ENCODE measurements around the gene MAPK4. TPM values are rescaled to one million over a fixed set of nuclear protein-coding genes. Genes with fewer than 3 reads are reported as not detected.

Gene MAPK4
- total and polyA plus RNA-seq, 10 of the 15 experiments (the other 5 are each of a cell fraction or from before 2014, with no cell fraction given): 0.03 to 0.11 (median 0.06) TPM; not detected in 4

- intact Hi-C loops (cut with micrococcal nuclease; ENCODE audit: unreplicated experiment): no loop called here
- POLR2A ChIA-PET: no interaction called here
- H3K27ac ChIP-seq (ENCODE audit: control insufficient read depth, insufficient read depth): no peak overlapping the region
- no peak overlapping the region for H3K4me2 ChIP-seq (ENCODE audit: control insufficient read depth, insufficient read depth)
- no peak overlapping the region for H2AFZ ChIP-seq (ENCODE audit: control insufficient read depth, low read depth, low read length)
- WGBS (ENCODE audit: insufficient coverage, insufficient replicate concordance, low lambda C conversion rate, missing lambda C conversion rate): 2% methylated on average over 4 of the region's 4 CpGs
- TF ChIP-seq ATF2 (IDR thresholded peaks at IDR 0.05; ENCODE audit: low read length): no peak
- no peak for TF ChIP-seq STAT1 (conservative IDR thresholded peaks at IDR 0.05)
- no peak for TF ChIP-seq CREB1 (IDR thresholded peaks at IDR 0.05; ENCODE audit: low read depth)
- TF ChIP-seq MYB (IDR thresholded peaks at IDR 0.05; ENCODE audit: borderline replicate concordance, low read depth, low read length): no peak
- no peak for TF ChIP-seq KAT2A (conservative IDR thresholded peaks at IDR 0.05; ENCODE audit: control insufficient read depth, low read depth, low read length)
- SMC1A ChIA-PET (ENCODE audit: uncharacterized antibody, unreplicated experiment): no interaction called here
- CTCF ChIA-PET: no interaction called here
- H3K9ac ChIP-seq (ENCODE audit: control insufficient read depth, insufficient read depth, low read length): no peak overlapping the region
- no peak for FAIRE-seq
- H3K36me3 ChIP-seq (ENCODE audit: control insufficient read depth in 2 of 2, insufficient read depth in 2 of 2, low read length in 1 of 2): no peaks in the 10 kb centered on the region
- no TSS peak for BruUV-seq (replicated peaks)
- no peak overlapping the region for H3K4me3 ChIP-seq
- DNase-seq (ENCODE audit: low read depth, low spot score): no peak
- ATAC-seq: no peak
- H3K9me3 ChIP-seq (replicated peaks; ENCODE audit: control insufficient read depth, insufficient read depth, low read length): no peaks in the 10 kb centered on the region
- no peaks in the 10 kb centered on the region for H3K4me1 ChIP-seq (ENCODE audit: control insufficient read depth, insufficient read depth, low read length)
- H3K27me3 ChIP-seq (replicated peaks in 1 of 2; ENCODE audit: control insufficient read depth in 2 of 2, insufficient read depth in 2 of 2, low read length in 1 of 2): no peaks in the 10 kb centered on the region
- RAD21 ChIA-PET (ENCODE audit: unreplicated experiment): no interaction called here
- in situ Hi-C loops (cut with MboI): no loop called here
- H3K79me2 ChIP-seq (ENCODE audit: control insufficient read depth, insufficient read depth, low read length): no peaks in the 10 kb centered on the region
- H4K20me1 ChIP-seq (ENCODE audit: control insufficient read depth, insufficient read depth): no peaks in the 10 kb centered on the region
These were observed 79.8 kb downstream of the MAPK4 start for GRCh38 chr18:50639711-50640110.

- no peak overlapping the region for H3K4me3 ChIP-seq
- no peak overlapping the region for H3K4me2 ChIP-seq (ENCODE audit: control insufficient read depth, insufficient read depth)
- no peaks in the 10 kb centered on the region for H3K9me3 ChIP-seq (replicated peaks; ENCODE audit: control insufficient read depth, insufficient read depth, low read length)
- FAIRE-seq: no peak
- SMC1A ChIA-PET (ENCODE audit: uncharacterized antibody, unreplicated experiment): no interaction called here
- H4K20me1 ChIP-seq (ENCODE audit: control insufficient read depth, insufficient read depth): no peaks in the 10 kb centered on the region
- intact Hi-C loops (cut with micrococcal nuclease; ENCODE audit: unreplicated experiment): no loop called here
- RAD21 ChIA-PET (ENCODE audit: unreplicated experiment): no interaction called here
- no peaks in the 10 kb centered on the region for H3K36me3 ChIP-seq (ENCODE audit: control insufficient read depth in 2 of 2, insufficient read depth in 2 of 2, low read length in 1 of 2)
- no peaks in the 10 kb centered on the region for H3K79me2 ChIP-seq (ENCODE audit: control insufficient read depth, insufficient read depth, low read length)
- WGBS (ENCODE audit: insufficient coverage, insufficient replicate concordance, low lambda C conversion rate, missing lambda C conversion rate): 0% methylated on average over 2 of the region's 2 CpGs
- TF ChIP-seq SPI1 (IDR thresholded peaks at IDR 0.05; ENCODE audit: borderline replicate concordance, insufficient read depth, low read depth, low read length) (0 out of 2 replicates have a peak, but pooled peaks have one; percentile 8), ETV6 (conservative IDR thresholded peaks at IDR 0.05 in 1 of 2, IDR thresholded peaks at IDR 0.05 in 1 of 2; ENCODE audit: borderline replicate concordance in 1 of 2, low read depth in 1 of 2) (no peak), SRF (IDR thresholded peaks at IDR 0.05; ENCODE audit: low read depth in 2 of 2, low read length in 2 of 2) (no peak), SMC3 (IDR thresholded peaks at IDR 0.05; ENCODE audit: borderline replicate concordance, low read length) (no peak), PAX8 (IDR thresholded peaks at IDR 0.05) (no peak), ASH2L (IDR thresholded peaks at IDR 0.05; ENCODE audit: borderline replicate concordance, low read depth) (no peak)
- TF ChIP-seq, protein P1, sequence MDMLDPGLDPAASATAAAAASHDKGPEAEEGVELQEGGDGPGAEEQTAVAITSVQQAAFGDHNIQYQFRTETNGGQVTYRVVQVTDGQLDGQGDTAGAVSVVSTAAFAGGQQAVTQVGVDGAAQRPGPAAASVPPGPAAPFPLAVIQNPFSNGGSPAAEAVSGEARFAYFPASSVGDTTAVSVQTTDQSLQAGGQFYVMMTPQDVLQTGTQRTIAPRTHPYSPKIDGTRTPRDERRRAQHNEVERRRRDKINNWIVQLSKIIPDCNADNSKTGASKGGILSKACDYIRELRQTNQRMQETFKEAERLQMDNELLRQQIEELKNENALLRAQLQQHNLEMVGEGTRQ (IDR thresholded peaks at IDR 0.05; ENCODE audit: borderline replicate concordance, low read depth, low read length): no peak
- no peak overlapping the region for H3K27ac ChIP-seq (ENCODE audit: control insufficient read depth, insufficient read depth)
- POLR2A ChIA-PET: no interaction called here
- in situ Hi-C loops (cut with MboI): no loop called here
- CTCF ChIA-PET: no interaction called here
- no peaks in the 10 kb centered on the region for H3K4me1 ChIP-seq (ENCODE audit: control insufficient read depth, insufficient read depth, low read length)
- no peak overlapping the region for H3K9ac ChIP-seq (ENCODE audit: control insufficient read depth, insufficient read depth, low read length)
- no peak for ATAC-seq
- no peak overlapping the region for H2AFZ ChIP-seq (ENCODE audit: control insufficient read depth, low read depth, low read length)
- no TSS peak for BruUV-seq (replicated peaks)
- no peaks in the 10 kb centered on the region for H3K27me3 ChIP-seq (replicated peaks in 1 of 2; ENCODE audit: control insufficient read depth in 2 of 2, insufficient read depth in 2 of 2, low read length in 1 of 2)
- DNase-seq (ENCODE audit: low read depth, low spot score): no peak
These were observed 82.6 kb downstream of the MAPK4 start for GRCh38 chr18:50642439-50642838.

Measured in GM12878 (cell line).